GM12878 (cell line): Measurements from ENCODE around the gene THADA. TPM values are rescaled to one million over a fixed set of nuclear protein-coding genes. Genes with fewer than 3 reads are reported as not detected.

Experiments
- ATAC-seq: fragments of 200-7000 bp; cut with Tn5 transposase; 3 replicates; pipeline ENCODE4 v1.9.1; 2020; ENCODE audit warnings: mild to moderate bottlenecking, moderate library complexity
- BruUV-seq: library from RNA; stranded (reverse); fragments of 400-500 nt; replicated peaks from 2 replicates; lab custom pipeline; 2021; lab: Mats Ljungman, UMichigan
- CTCF ChIA-PET: fragments of 300-600 bp; sonication (Branson Sonifier 250); formaldehyde crosslinking; extraction: SDS; loops from one replicate; lab custom pipeline; 2021; ENCODE audit warnings: inconsistent platforms; lab: Yijun Ruan, JAX
- POLR2A ChIA-PET: fragments of 350-600 bp; formaldehyde crosslinking; extraction: SDS; loops from one replicate; lab custom pipeline; 2021; ENCODE audit warnings: inconsistent platforms; lab: Charles Lee
- RAD21 ChIA-PET: fragments of 300-600 bp; sonication (Branson Sonifier 250); formaldehyde crosslinking; loops from one replicate; lab custom pipeline; 2023; ENCODE audit warnings: antibody characterized with exemption; ENCODE audit not compliant: unreplicated experiment; lab: Charles Lee
- SMC1A ChIA-PET: fragments of 300-600 bp; sonication (Branson Sonifier 250); formaldehyde crosslinking; loops from one replicate; lab custom pipeline; 2023; ENCODE audit not compliant: unreplicated experiment, uncharacterized antibody; lab: Charles Lee
- DNase-seq: peaks from one replicate; pipeline ENCODE4 v3.0.0-alpha.2; 2011; ENCODE audit warnings: low read depth, low spot score
- FAIRE-seq: peaks from 3 replicates; lab custom pipeline; 2011; peaks lifted over from hg19 to GRCh38; lab: Jason Lieb, UNC
- H2AFZ ChIP-seq: 2 replicates; pipeline ENCODE4 v1.6.0; 2011; ENCODE audit warnings: low read depth, low read length, control low read depth; ENCODE audit not compliant: control insufficient read depth
- H3K27ac ChIP-seq: 2 replicates; pipeline ENCODE4 v1.5.1; 2011; ENCODE audit warnings: control low read depth; ENCODE audit not compliant: control insufficient read depth, insufficient read depth
- H3K27me3 ChIP-seq, 2 experiments: replicated peaks in 1 of 2; 2 replicates each; pipeline versions ENCODE4 v1.6.0 to v1.6.1; 2011; ENCODE audit warnings: low read length in 1 of 2; ENCODE audit not compliant: control insufficient read depth in 2 of 2, insufficient read depth in 2 of 2
- H3K36me3 ChIP-seq, 2 experiments: 2 replicates each; pipeline ENCODE4 v1.5.1; 2011; ENCODE audit warnings: low read length in 1 of 2; ENCODE audit not compliant: control insufficient read depth in 2 of 2, insufficient read depth in 2 of 2
- H3K4me1 ChIP-seq: 2 replicates; pipeline ENCODE4 v1.6.1; 2011; ENCODE audit warnings: mild to moderate bottlenecking, low read length, moderate library complexity, mixed read lengths; ENCODE audit not compliant: control insufficient read depth, insufficient read depth
- H3K4me2 ChIP-seq: 2 replicates; pipeline ENCODE4 v1.6.0; 2011; ENCODE audit warnings: control low read depth; ENCODE audit not compliant: control insufficient read depth, insufficient read depth
- H3K4me3 ChIP-seq: fragments of 200-600 bp; sonication (generic); 2 replicates; pipeline ENCODE4 v1.5.1; 2016
- H3K79me2 ChIP-seq: 2 replicates; pipeline ENCODE4 v1.6.0; 2011; ENCODE audit warnings: low read length; ENCODE audit not compliant: control insufficient read depth, insufficient read depth
- H3K9ac ChIP-seq: 2 replicates; pipeline ENCODE4 v1.8.0; 2011; ENCODE audit warnings: low read length, control low read depth, mixed read lengths; ENCODE audit not compliant: control insufficient read depth, insufficient read depth
- H3K9me3 ChIP-seq: replicated peaks from 3 replicates; pipeline ENCODE4 v1.5.1; 2011; ENCODE audit warnings: mild to moderate bottlenecking, low read length; ENCODE audit not compliant: control insufficient read depth, insufficient read depth
- H4K20me1 ChIP-seq: 2 replicates; pipeline ENCODE4 v1.6.0; 2011; ENCODE audit not compliant: control insufficient read depth, insufficient read depth
- BHLHE40 ChIP-seq, 2 experiments: fragments of 450-650 bp in 1 of 2; IDR thresholded peaks; 2 replicates each; pipeline ENCODE4 v1.6.1; 2011 to 2017; ENCODE audit warnings: low read depth in 2 of 2, borderline replicate concordance in 1 of 2, improper control_type of control experiment in 1 of 2, low read length in 1 of 2, mild to moderate bottlenecking in 1 of 2
- GABPA ChIP-seq: IDR thresholded peaks from 2 replicates; pipeline ENCODE4 v1.6.1; 2014; ENCODE audit warnings: antibody characterized with exemption, low read depth, mild to moderate bottlenecking, inconsistent platforms
- JUNB ChIP-seq: IDR thresholded peaks from 2 replicates; pipeline ENCODE4 v1.6.1; 2016; ENCODE audit warnings: antibody characterized with exemption, mild to moderate bottlenecking
- KDM1A ChIP-seq: fragments of 200-600 bp; sonication (generic); IDR thresholded peaks from 2 replicates; pipeline ENCODE4 v1.6.1; 2016; ENCODE audit warnings: borderline replicate concordance
- LARP7 ChIP-seq: fragments of 450-650 bp; IDR thresholded peaks from 2 replicates; pipeline ENCODE4 v1.6.1; 2017; ENCODE audit warnings: mild to moderate bottlenecking
- MEF2B ChIP-seq: fragments of 450-650 bp; IDR thresholded peaks from 2 replicates; pipeline ENCODE4 v1.6.1; 2018; ENCODE audit warnings: mild to moderate bottlenecking, moderate library complexity; ENCODE audit not compliant: partially characterized antibody, poor library complexity, severe bottlenecking
- MTA3 ChIP-seq: IDR thresholded peaks from 2 replicates; pipeline ENCODE4 v1.6.1; 2012; ENCODE audit warnings: low read length, inconsistent platforms, borderline replicate concordance
- MXI1 ChIP-seq: fragments of 150-350 bp; IDR thresholded peaks from 2 replicates; pipeline ENCODE4 v1.6.1; 2011; ENCODE audit warnings: low read depth, mild to moderate bottlenecking, inconsistent platforms, low read length, improper control_type of control experiment
- MYC ChIP-seq: IDR thresholded peaks from 2 replicates; pipeline ENCODE4 v1.6.1; 2011; ENCODE audit warnings: mild to moderate bottlenecking, low read length, moderate library complexity, inconsistent platforms; ENCODE audit not compliant: insufficient read depth, insufficient replicate concordance, insufficient read length, severe bottlenecking
- NBN ChIP-seq: fragments of 450-650 bp; IDR thresholded peaks from 2 replicates; pipeline ENCODE4 v1.6.1; 2016
- PAX5 ChIP-seq: IDR thresholded peaks from 2 replicates; pipeline ENCODE4 v1.6.1; 2011; ENCODE audit warnings: low read depth, low read length, borderline replicate concordance
- RAD21 ChIP-seq: IDR thresholded peaks from 2 replicates; pipeline ENCODE4 v1.6.1; 2011; ENCODE audit warnings: mild to moderate bottlenecking, low read depth, low read length, moderate library complexity; ENCODE audit not compliant: insufficient read depth
- SRF ChIP-seq, 2 experiments: IDR thresholded peaks; 2 replicates each; pipeline ENCODE4 v1.6.1; 2011; ENCODE audit warnings: low read depth in 2 of 2, low read length in 2 of 2, mild to moderate bottlenecking in 1 of 2, moderate library complexity in 1 of 2
- TARDBP ChIP-seq: IDR thresholded peaks from 2 replicates; pipeline ENCODE4 v1.6.1; 2016; ENCODE audit warnings: borderline replicate concordance
- WRNIP1 ChIP-seq: IDR thresholded peaks from 2 replicates; pipeline ENCODE4 v1.6.1; 2011; ENCODE audit warnings: low read depth, low read length, improper control_type of control experiment, borderline replicate concordance
- WGBS: methylation state at CpG from one replicate; pipeline ENCODE4 v1.1.6; 2016; ENCODE audit warnings: low lambda C conversion rate; ENCODE audit not compliant: insufficient replicate concordance, insufficient coverage; ENCODE audit errors: missing lambda C conversion rate; 5-methylcytosine and 5-hydroxymethylcytosine counted together
- in situ Hi-C: fragments of 300-500 bp; cut with MboI; formaldehyde crosslinking; loops from 9 replicates; pipeline ENCODE4 v1.14.3; 2018; ENCODE audit warnings: mixed read lengths
- intact Hi-C: fragments of 100-400 bp; cut with micrococcal nuclease; formaldehyde crosslinking; loops from one replicate; pipeline ENCODE4 v1.14.2; 2022; ENCODE audit not compliant: unreplicated experiment
- polyA plus RNA-seq, 11 experiments: library from polyadenylated mRNA; depleted of rRNA in 4 of 11; unstranded in 6 of 11; stranded (reverse) in 5 of 11; fragments of >200 nt; fragmentation: Nextera tagmentation in 4 of 11; fragmentation: Illumina TruSeq in 1 of 11; extraction: Ambion mirVana in 4 of 11; extraction: Trizol in 1 of 11; gene quantifications; 1 replicate in 1 of 11; 2 replicates in 10 of 11; pipeline versions ENCODE4 v1.2.1 to v1.2.3, GENCODE V29; 2011 to 2016; ENCODE audit warnings: inconsistent platforms in 2 of 11, missing spikeins in 2 of 11, low read depth in 1 of 11
- total RNA-seq, 4 experiments: library from RNA; depleted of rRNA in 3 of 4; stranded (reverse); fragments of >200 nt in 3 of 4; fragmentation: Illumina TruSeq in 1 of 4; extraction: Trizol in 1 of 4; gene quantifications; 2 replicates each; pipeline versions ENCODE4 v1.2.1 to v1.2.3, GENCODE V29; 2013 to 2021
- TF ChIP-seq, protein P1 (sequence below): fragments of 450-650 bp; formaldehyde crosslinking; IDR thresholded peaks from 2 replicates; pipeline ENCODE4 v1.4.0; 2022; ENCODE audit warnings: mild to moderate bottlenecking, moderate library complexity

The THADA gene
- total and polyA plus RNA-seq, 10 of the 15 experiments (the other 5 are each of a cell fraction or from before 2014, with no cell fraction given), result 14.6 to 33.2 (median 23.2) TPM

DNA sequence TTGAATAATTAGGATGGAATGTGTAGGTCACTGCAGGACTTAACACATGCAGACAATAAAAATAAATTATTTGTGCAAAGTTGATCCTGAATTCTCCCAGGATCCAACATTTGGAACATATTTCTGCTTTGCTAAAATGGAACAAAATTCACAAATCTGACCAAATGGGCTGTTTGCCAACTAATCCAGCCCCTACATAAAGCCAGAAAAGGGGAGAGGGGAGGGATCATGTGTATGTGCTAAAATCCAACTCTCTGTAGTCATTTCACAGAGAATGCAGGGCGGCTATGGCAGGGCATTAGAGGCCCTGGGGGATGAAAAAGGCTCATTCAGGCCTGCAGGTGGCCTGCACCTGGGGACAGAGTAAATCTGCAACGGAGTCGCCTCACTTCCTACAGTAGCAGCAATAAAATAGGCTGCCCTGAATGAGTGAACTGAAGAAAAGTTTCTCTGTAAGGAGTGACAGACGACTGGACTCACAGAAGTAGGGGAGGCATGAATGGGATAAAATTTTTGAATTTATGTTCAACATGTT is 365.4 kb downstream of the THADA start (continued):
- TF ChIP-seq, protein P1, sequence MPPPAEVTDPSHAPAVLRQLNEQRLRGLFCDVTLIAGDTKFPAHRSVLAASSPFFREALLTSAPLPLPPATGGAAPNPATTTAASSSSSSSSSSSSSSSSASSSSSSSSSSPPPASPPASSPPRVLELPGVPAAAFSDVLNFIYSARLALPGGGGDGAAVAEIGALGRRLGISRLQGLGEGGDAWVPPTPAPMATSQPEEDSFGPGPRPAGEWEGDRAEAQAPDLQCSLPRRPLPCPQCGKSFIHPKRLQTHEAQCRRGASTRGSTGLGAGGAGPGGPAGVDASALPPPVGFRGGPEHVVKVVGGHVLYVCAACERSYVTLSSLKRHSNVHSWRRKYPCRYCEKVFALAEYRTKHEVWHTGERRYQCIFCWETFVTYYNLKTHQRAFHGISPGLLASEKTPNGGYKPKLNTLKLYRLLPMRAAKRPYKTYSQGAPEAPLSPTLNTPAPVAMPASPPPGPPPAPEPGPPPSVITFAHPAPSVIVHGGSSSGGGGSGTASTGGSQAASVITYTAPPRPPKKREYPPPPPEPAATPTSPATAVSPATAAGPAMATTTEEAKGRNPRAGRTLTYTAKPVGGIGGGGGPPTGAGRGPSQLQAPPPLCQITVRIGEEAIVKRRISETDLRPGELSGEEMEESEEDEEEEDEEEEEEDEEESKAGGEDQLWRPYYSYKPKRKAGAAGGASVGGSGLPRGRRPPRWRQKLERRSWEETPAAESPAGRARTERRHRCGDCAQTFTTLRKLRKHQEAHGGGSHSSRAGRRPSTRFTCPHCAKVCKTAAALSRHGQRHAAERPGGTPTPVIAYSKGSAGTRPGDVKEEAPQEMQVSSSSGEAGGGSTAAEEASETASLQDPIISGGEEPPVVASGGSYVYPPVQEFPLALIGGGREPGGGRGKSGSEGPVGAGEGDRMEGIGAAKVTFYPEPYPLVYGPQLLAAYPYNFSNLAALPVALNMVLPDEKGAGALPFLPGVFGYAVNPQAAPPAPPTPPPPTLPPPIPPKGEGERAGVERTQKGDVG, result no peak
- no peak for TF ChIP-seq MYC
- TF ChIP-seq JUNB, result no peak
- TF ChIP-seq, all 136 proteins: peak for 0

DNA sequence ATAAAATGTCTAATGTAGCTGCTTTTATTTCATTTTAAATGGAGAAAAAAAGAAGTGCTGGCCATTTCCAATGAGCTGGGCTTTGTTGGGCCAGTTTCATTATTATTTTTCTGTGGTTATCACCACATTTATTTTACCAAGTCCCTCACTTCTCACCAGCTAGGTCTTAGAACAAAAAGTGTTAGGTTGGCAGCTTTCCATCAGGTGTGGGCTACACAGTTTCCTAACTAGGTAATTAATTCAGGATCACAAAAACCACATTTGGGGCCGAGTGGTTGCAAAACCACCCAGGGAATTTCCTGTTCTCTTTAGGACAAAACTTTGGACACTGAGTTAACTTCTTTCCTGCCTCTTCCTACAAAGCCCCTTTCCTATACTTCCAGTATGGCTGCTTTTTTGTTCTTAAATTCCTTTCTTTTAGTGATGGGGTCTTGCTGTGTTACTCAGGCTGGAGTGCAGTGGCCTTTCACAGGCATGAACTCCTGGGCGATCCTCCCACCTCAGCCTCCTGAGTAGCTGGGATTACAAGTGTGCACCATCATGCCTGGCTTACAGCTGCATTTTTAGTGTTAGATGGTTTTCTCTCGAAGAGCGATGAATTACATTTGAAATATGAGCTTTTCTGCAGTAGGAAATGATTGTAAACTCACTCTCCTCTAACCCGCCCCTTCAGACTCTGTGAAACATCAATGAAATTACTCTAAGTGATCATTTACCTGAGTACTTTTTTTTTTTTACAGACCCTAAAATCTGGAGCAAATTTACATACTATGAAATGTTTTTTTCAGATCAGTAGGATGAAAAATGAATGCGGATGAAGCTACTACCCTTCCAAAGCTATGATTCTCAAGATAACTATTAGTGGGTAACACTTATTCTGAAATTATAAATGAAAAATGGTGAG is 366.8 kb downstream of the THADA start:
- 48% methylated on average over 6 of the region's 6 CpGs for WGBS
- peaks cover 0 to 3% of the 10 kb centered on the region in 2 experiments; a peak in 2 of 4 replicates for H3K36me3 ChIP-seq
- peaks cover 24% of the 10 kb centered on the region for H3K4me1 ChIP-seq
- 0 out of 3 replicates have a peak, but pooled peaks have one; percentile 2 for ATAC-seq
- no peaks in the 10 kb centered on the region for H4K20me1 ChIP-seq
- ChIA-PET POLR2A (interaction anchor here (0.5 to 2.5 kb wide), 17 partner anchors 9 to 369 kb away, joined by 3 to 17 read pairs (median 4); no protein-coding TSS in a partner anchor), SMC1A (interaction anchor here (0.6 to 7.2 kb wide), 72 partner anchors 8 to 418 kb away, joined by 3 to 170 read pairs (median 5); partner anchors contain the start of gene THADA), CTCF (interaction anchor here (0.6 to 5.2 kb wide), 82 partner anchors 8 to 1869 kb away, joined by 3 to 132 read pairs (median 5); no protein-coding TSS in a partner anchor), RAD21 (interaction anchor here (0.5 to 6.8 kb wide), 72 partner anchors 9 to 401 kb away, joined by 3 to 151 read pairs (median 5); no protein-coding TSS in a partner anchor)
- H2AFZ ChIP-seq, result no peak overlapping the region
- H3K4me2 ChIP-seq, result peak overlapping the region; percentile 98
- in situ Hi-C loops (no loop called here), intact Hi-C loops (loop anchor here (1.0 to 10.0 kb wide), 12 partner anchors 54 to 417 kb away; no protein-coding TSS in a partner anchor)
- no peak overlapping the region for H3K9ac ChIP-seq
- peaks cover 39% of the 10 kb centered on the region for H3K79me2 ChIP-seq
- H3K27me3 ChIP-seq, result no peaks in the 10 kb centered on the region
- no peak for FAIRE-seq
- no peak for DNase-seq
- peak overlapping the region; percentile 89 for H3K27ac ChIP-seq
- no TSS peak for BruUV-seq
- no peaks in the 10 kb centered on the region for H3K9me3 ChIP-seq
- H3K4me3 ChIP-seq, result no peak overlapping the region; the same call in 1 of the 2 replicates
- TF ChIP-seq SRF (IDR thresholded peaks at IDR 0.05; ENCODE audit: low read depth in 2 of 2, low read length in 2 of 2) (no peak), GABPA (no peak), MEF2B (peak; percentile 38), RAD21 (no peak), PAX5 (no peak), BHLHE40 (IDR thresholded peaks at IDR 0.05; ENCODE audit: borderline replicate concordance in 1 of 2, low read depth in 2 of 2, low read length in 1 of 2) (peak; percentile 6 to 20; a peak in 1 of 4 replicates), MTA3 (no peak), TARDBP (no peak), MXI1 (peak; percentile 44; the same call in 1 of the 2 replicates), NBN (no peak), KDM1A (no peak), WRNIP1 (no peak), MYC (no peak), LARP7 (no peak)
